Occipital lobe (tissue), 2 donors: ENCODE measurements around the gene SOD3. TPM values are rescaled to one million over a fixed set of nuclear protein-coding genes. Genes with fewer than 3 reads are reported as not detected.

ENCODE experiments used
- DNase-seq: peaks from one replicate; lab custom pipeline; 2025; lab: John Stamatoyannopoulos, UW
- total RNA-seq: library from RNA; depleted of rRNA; stranded (reverse); fragments of >200 nt; gene quantifications from one replicate; pipeline ENCODE4 v1.2.3, GENCODE V29; 2014

SOD3 gene, protein sequence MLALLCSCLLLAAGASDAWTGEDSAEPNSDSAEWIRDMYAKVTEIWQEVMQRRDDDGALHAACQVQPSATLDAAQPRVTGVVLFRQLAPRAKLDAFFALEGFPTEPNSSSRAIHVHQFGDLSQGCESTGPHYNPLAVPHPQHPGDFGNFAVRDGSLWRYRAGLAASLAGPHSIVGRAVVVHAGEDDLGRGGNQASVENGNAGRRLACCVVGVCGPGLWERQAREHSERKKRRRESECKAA
- not detected for total RNA-seq

DNA sequence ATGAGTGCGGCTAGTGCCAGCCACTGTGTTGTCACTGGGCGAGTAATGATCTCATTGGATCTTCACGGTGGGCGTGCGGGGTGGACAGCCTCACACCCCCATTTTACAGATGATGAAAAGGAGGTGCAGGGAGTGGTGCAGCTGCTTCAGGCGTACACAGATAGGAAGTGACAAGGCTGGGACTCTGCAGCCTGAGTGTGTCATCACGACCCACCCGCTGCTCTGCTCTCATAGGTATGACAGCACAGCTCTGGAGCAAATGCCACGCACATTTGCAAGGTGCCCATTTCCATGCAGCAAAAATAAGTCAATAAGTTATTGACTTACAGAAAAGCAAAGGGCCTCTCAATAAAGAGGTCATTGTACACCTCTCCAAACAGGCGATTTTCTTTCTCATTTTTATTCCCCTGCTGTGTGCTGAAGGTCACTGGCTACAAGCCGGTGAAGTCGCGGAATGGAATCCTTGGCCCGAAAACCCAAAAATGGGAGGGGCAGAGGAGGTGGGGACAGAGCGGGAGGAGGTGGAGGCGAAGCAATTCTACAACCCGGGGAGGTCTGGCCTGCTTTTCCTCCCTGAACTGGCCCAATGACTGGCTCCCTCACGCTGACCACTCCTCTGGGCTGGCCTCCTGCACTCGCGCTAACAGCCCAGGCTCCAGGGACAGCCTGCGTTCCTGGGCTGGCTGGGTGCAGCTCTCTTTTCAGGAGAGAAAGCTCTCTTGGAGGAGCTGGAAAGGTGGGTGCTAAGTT is at the start of gene SOD3:
Gene SOD3, plus strand, starts transcription at position 658 of the 750 bp plus-strand sequence. CDS start 3,949 bp downstream, outside the sequence.
- DNase-seq = no peak

DNA sequence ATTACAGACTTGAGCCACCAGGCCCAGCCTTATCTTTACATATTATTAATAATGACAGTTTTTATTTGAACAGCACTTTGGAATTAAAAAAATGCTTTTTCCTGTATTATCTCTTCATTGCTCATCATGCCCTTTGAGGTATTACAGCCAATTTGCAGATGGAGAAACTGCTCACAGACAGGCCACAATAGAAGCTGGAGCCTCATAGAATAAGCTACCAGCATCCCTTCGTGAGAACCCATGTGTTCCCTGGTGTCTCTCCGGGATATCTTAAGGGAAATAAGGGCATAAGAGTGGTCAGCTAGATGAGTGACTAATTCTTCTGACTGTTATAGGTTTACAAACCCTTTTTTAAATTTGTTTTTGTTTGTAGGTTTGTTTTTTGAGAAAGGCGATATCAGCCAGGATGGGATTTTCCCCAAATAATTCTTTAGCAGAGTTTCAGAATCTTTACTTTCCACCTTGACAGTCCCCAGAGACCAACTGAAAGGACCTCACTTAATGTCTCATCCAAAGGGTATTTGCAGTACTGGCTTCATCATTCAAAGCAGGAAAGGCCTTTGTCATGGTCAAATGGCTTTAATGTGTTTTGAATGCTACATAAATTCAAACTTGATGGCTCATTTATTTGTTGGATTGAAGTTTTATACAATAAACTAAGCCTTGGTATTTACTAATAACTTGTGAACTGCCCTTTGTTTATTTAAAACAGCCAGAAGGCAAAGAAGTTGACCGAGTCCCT is 48.0 kb upstream of the SOD3 start:
- DNase-seq = no peak

DNA sequence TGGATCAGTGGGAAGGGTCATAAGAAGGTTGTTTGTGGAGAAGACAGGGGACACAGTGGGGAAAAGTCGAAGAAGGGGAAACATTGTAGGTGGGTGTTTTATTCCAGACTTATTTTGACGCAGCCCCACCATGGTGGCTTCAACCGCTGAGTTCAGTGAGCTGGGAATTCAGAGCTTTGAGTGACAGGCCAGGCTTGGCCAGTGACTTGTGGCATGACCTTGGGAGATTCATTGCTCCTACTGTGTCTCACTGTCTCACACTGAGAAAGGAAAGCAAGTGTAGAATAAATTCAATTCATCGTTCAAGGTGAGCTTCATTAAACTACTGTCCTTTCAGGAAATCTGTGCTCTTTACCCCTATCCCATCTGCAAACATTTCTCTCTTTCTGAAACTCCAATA is 47.4 kb upstream of the SOD3 start:
- no peak for DNase-seq

DNA sequence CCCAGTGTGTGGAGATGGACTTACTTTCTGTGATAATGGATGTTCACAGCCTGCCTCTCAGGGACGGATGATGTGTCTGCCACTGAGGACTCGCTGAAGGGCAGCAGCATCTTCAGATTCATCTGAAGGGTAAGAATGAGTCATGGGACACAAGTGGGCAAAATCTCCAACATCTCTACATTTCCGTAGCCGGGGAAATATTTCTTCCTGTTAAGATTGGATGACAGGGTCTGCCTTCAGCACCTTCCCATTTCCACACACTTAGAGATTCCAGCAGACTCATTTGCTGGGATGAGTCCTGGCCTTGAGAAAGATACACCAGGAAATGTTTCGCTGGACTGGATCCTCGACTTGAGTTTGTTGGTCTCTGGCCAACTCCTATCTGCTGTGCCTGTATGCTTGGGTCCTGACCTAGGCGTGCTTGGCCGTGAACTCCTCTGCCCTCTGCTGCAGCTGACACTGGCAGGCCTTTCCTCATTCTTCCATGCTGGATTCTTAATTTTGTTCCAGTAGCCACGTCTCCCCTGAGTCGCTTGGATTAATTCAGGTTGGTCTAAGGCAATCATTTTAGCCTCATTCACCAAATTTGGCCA is 46.5 kb upstream of the SOD3 start:
- no peak for DNase-seq

GRCh38 chr4:24750106-24750505 is 45.3 kb upstream of the SOD3 start:
- no peak for DNase-seq

DNA sequence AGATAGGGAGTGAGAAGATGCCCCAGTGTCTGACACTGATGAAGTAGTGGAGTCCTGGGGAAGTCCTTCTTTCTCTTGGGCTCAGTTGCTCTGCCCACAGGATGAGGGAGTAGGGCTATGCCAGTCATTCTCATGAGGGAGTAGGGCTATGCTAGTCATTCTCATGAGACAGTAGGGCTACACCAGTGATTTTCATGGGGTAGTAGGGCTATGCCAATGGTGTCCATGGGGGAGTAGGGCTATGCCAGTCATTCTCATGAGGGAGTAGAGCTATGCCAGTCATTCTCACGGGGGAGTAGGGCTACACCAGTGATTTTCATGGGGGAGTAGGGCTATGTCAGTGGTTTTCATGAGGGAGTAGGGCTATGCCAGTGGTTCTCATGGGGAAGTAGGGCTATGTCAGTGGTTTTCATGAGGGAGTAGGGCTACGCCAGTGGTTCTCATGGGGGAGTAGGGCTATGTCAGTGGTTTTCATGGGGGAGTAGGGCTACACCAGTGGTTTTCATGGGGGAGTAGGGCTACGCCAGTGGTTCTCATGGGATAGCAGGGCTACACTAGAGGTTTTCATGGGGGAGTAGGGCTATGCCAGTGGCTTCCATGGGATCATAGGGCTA is 43.3 kb upstream of the SOD3 start:
- no peak for DNase-seq

- no peak for DNase-seq
Observed at GRCh38 chr4:24753519-24753918, 41.9 kb upstream of the SOD3 start.

DNA sequence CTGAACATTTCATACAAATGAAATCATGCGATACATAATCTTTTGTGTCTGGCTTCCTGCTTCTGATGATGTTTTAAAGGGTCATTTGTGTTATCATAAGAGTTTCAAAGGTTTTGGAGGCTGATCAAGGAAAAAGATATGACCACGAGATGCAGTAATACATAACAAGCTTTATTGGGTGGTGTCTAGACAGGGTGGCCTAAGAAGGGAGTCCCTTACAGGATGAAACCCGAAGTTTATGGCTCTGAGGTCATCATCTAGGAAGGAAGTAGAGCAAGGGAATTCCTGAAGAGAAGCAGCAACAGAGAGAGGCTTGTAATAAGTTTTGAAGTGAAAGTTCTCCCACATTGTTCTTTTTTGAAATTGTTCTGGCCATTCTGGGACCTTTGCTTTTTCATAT is 40.8 kb upstream of the SOD3 start:
- no peak for DNase-seq

DNA sequence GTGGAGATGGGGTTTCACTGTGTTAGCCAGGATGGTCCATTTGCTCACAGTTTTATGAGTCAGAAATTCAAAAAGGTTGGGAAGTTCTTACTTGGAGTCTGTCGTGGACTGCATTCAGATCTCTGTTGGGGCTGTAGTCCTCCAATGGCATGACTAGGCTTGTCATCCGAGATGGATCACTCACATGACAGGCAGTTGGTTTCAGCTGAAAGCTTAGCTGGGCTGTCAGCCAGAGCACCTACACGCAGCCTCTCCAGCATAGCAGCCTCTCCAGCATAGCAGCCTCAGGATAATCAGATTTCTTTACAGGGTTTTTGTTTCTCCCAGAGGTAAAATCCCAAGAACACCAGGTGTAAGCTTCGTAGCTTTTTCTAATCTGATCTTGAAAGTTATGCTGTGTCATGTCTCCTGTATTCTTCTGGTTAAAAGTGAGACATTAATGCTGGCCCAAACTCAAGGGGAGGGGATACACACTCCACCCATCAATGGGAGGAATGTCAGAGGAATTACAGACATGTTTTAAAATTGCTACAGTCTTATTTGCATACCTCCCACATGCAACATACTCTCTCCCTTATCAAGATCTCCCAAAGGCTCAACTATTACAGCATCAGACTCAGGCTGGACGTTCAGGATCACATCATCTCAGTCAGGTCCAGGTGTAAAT is 31.6 kb upstream of the SOD3 start:
- no peak for DNase-seq

- DNase-seq = no peak
Observed at GRCh38 chr4:24764345-24764744, 31.0 kb upstream of the SOD3 start.

DNA sequence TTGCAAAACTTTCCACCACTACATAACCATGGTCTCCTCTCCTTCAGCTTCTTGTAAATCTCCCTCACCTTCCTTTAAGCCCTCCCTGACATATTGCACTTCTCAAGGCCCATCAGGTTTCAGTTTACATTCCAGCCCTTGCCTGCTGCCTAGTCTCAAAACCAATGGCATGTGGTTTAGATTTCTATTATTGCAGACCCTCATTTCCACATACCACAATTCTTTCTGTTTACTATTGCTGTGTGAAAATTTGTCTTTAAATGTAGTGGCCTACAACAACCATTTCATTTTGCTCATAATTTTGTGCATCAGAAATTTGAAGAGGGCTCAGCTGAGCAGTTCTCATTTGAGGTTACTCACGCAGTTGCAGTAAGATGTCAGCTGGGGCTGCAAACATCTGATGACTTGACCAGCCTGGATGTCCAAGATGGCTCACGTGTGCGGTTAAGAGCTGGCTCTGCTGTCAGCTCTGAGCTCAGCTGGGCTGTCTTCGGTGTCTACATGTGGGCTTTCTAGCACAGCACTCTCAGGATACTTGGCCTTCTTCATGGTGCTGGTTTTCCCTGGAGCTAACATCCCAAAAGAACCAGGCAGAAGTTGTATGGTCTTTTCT is 29.9 kb upstream of the SOD3 start:
- DNase-seq = no peak

GRCh38 chr4:24768006-24768405 is 27.4 kb upstream of the SOD3 start:
- DNase-seq = no peak

- DNase-seq = no peak
Observed at GRCh38 chr4:24768604-24769003, 26.8 kb upstream of the SOD3 start.

GRCh38 chr4:24769571-24769970 is 25.8 kb upstream of the SOD3 start:
- no peak for DNase-seq

DNA sequence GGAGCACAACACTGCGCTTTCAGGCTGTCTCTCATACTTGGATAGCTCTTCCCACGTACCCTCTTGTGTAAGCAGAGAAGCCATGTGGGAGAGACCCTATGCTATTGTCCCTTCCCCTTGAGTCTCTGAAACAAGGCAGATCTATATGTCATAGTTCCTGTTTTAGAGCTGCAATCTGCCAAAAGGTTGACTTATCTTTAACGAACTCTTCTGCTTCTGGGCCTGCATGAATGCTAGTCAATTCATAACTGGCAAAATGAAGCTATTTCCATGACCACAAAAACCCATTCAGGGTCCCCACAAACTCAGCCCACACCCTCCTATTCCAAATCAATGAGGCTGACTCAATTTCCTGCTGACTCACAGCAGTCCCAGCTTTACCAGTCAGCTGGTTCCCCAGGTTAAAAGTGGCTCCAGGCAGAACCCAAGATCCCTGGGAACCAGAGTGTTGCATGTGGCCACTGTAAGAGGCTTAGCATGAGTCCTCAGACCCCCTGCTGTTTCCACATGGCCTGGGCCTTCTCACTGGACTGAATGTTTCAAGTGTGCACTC is 25.3 kb upstream of the SOD3 start:
- DNase-seq = no peak

DNA sequence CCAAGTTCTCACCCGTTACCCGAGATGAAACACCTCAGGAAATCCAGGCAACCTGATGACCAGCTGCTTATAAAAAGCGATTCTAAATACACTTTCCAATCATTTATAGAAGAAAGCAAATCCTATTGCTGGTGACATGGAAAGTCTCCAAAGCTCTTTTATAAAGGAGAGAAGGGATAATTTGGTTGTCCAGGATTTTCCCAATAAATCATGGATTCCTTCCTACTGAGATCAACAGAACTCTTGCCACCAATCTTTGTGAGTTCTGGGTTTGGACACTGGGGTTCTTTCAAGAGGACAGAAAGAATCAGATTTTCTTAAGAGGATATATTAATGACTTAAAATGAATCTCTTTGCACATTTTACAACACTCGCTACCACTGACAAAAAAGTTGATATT is 24.7 kb upstream of the SOD3 start:
- DNase-seq = no peak

GRCh38 chr4:24771241-24771640 is 24.1 kb upstream of the SOD3 start:
- DNase-seq = no peak

- no peak for DNase-seq
Observed at GRCh38 chr4:24772061-24772705, 23.2 kb upstream of the SOD3 start.

DNA sequence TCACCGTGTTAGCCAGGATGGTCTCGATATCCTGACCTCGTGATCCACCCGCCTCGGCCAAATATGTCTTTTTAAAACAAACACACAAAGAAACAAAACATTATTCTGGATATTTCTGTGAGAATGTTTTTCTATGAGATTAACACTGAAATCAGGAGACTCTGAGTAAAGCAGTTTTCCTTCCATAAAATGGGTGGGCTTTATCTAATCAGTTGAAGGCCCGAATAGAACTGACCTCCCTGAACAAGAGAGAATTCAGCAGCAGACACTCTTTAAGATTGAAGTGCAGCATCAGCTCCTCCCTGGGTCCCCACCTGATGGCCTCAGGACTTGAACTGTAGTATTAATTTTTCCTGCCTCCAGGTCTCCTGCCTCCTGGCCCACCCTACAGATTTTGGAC is 22.4 kb upstream of the SOD3 start:
- no peak for DNase-seq

DNA sequence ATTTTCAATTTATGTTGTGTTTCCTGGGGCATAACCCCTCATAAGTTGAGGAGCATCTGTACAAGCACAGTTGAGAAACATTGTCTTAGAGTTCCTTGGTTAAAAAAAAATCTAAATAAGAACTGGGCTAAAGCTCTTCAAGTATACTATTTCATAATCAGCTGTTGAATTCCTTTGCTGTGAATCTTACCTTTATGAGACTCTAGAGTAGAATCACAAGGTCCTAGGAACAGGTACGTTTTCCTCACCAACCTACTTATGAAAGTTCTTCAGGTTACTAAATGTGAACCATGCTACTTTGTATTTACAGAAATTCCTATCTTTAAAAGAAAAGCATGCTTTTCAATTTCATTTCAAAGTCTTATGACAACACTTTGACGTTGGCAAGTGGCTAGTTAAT is 20.9 kb upstream of the SOD3 start:
- no peak for DNase-seq
